ENCODE data around the gene KIAA1210. TPM values are rescaled to one million over a fixed set of nuclear protein-coding genes. Genes with fewer than 3 reads are reported as not detected.

KIAA1210 gene
- total RNA-seq = not detected in 2 replicates

GRCh38 chrX:119127650-119128049 lies at the start of gene KIAA1210:
KIAA1210 (minus strand) TSS chrX:119127812; CDS start chrX:119123642, 4,170 bp downstream.

GRCh38 chrX:119072744-119073143 lies 54.9 kb downstream of the KIAA1210 start, which contains the start of gene CT47C1:
CT47C1 (plus strand) TSS chrX:119072993; CDS start chrX:119073226, 233 bp downstream.

Other genes with a start within 250 kb of the KIAA1210 start
- 0.19 and 1.7 TPM in 2 replicates for gene LONRF3, start 153.2 kb downstream of the KIAA1210 start, total RNA-seq
- gene CT47C1, start 54.8 kb downstream of the KIAA1210 start, total RNA-seq = not detected in 2 replicates
- gene PGRMC1, start 108.5 kb upstream of the KIAA1210 start, total RNA-seq = 178 and 215 TPM in 2 replicates